Epithelial cell of esophagus (primary cell): ENCODE data around the gene GCNT4.

Experiments used
- DNase-seq: peaks from one replicate; pipeline ENCODE4 v3.0.0; 2010; ENCODE audit warnings: low read depth
- H3K4me3 ChIP-seq: 2 replicates; pipeline ENCODE4 v1.5.1; 2011; ENCODE audit warnings: mild to moderate bottlenecking, low read length, control low read depth
- TF ChIP-seq, protein P1 (sequence below): IDR thresholded peaks from 2 replicates; pipeline ENCODE4 v1.5.1; 2011; ENCODE audit warnings: low read depth, mild to moderate bottlenecking, low read length, control low read depth, inconsistent platforms; ENCODE audit not compliant: insufficient read depth; ENCODE audit errors: missing control alignments

GCNT4 gene

GRCh38 chr5:75078027-75078426 is 25.7 kb upstream of the GCNT4 start:
- no peak for DNase-seq
- TF ChIP-seq, protein P1, sequence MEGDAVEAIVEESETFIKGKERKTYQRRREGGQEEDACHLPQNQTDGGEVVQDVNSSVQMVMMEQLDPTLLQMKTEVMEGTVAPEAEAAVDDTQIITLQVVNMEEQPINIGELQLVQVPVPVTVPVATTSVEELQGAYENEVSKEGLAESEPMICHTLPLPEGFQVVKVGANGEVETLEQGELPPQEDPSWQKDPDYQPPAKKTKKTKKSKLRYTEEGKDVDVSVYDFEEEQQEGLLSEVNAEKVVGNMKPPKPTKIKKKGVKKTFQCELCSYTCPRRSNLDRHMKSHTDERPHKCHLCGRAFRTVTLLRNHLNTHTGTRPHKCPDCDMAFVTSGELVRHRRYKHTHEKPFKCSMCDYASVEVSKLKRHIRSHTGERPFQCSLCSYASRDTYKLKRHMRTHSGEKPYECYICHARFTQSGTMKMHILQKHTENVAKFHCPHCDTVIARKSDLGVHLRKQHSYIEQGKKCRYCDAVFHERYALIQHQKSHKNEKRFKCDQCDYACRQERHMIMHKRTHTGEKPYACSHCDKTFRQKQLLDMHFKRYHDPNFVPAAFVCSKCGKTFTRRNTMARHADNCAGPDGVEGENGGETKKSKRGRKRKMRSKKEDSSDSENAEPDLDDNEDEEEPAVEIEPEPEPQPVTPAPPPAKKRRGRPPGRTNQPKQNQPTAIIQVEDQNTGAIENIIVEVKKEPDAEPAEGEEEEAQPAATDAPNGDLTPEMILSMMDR, result no peak
- no peak overlapping the region for H3K4me3 ChIP-seq

GRCh38 chr5:75072061-75072460 is 19.7 kb upstream of the GCNT4 start:
- no peak for DNase-seq
- no peak overlapping the region for H3K4me3 ChIP-seq
- TF ChIP-seq, protein P1, result no peak

DNA sequence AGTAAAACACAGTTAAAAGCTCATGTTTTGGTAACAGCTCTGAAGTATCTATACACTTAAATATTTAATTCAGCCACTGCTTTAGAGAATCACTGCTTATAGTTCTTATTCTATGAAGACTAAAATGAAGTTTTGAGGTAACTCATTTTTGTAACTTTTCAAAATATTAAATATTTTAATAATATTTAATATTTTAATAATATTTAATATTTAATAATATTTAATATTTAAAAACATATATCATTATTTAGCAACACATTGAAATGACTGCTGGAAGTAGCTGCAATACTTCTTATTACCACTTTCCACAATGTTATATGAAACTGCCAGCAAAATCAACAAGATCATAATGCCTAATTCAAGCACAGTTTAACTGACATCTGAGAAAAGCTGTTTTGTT is 18.7 kb upstream of the GCNT4 start:
- H3K4me3 ChIP-seq, result no peak overlapping the region
- TF ChIP-seq, protein P1, result no peak
- DNase-seq, result no peak

- no peak for DNase-seq
- TF ChIP-seq, protein P1, result no peak
- no peak overlapping the region for H3K4me3 ChIP-seq
Observed at GRCh38 chr5:75067434-75067833, 15.1 kb upstream of the GCNT4 start.

DNA sequence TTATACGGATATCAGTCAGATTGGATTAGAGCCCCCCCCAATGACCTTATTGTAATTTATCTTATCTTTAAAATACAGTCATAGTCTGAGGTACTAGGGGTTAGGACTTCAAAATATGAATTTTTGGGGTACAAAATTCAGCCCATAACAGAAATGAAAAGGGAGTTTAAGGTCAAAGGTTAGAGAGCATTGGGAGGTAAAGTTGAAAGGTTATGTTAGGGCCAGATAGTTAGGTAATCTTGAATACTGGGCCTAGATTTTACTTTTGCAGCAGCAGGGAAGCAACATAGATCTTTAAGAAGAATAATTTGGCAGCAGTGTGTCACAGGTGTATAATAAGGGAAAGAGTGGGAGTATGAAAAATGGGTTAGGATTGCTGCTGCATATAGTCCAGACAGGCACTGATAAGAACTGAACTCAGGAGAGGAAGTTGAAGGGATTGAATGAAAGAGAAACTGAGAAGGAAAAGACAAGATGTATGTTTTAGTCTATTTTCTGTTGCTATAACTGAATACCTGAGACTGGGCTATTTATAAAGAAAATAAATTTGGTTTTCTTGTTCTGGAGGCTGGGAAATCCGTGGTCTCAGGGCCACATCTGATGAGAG is 10.7 kb upstream of the GCNT4 start:
- DNase-seq, result no peak
- TF ChIP-seq, protein P1, result no peak
- no peak overlapping the region for H3K4me3 ChIP-seq

- DNase-seq, result no peak
- H3K4me3 ChIP-seq, result no peak overlapping the region
- TF ChIP-seq, protein P1, result no peak
Observed at GRCh38 chr5:75059912-75060545, 7.7 kb upstream of the GCNT4 start.
